ENCODE data around the gene RPS6KA1. TPM values are rescaled to one million over a fixed set of nuclear protein-coding genes. Genes with fewer than 3 reads are reported as not detected.

RPS6KA1 gene
- total RNA-seq (2012; rRNA removed) = 4.2 and 6.3 TPM in 2 replicates
- polyA plus RNA-seq (2012; rRNA removed) = 3.6 and 3.8 TPM in 2 replicates
- 2.7 and 3.6 TPM in 2 replicates for polyA plus RNA-seq (2012; cell fraction: cytosol; rRNA removed)
- 3.0 and 4.7 TPM in 2 replicates for polyA plus RNA-seq (2012; cell fraction: nucleus; rRNA removed; ENCODE audit: low replicate concordance)
- percentile 21 among the genes with signal in this experiment for Bru-seq, nascent RNA
- percentile 23 among the genes with signal in this experiment for BruChase-seq, experiment 1, labeled RNA remaining after a 6-hour chase
- percentile 20 among the genes with signal in this experiment for BruChase-seq, experiment 2, labeled RNA remaining after a 2-hour chase
- long read RNA-seq, partial matches to known transcripts = 0 of 3 reads
- long read RNA-seq, other reads (novel, unspliced or antisense) = 2 of 3 reads

GRCh38 chr1:26529655-26530409 lies at the start of gene RPS6KA1:
TSS of gene RPS6KA1 (plus strand) at chr1:26529761. CDS start at chr1:26529921, 160 bp downstream.
- Histone ChIP-seq H3K4me3 (ENCODE audit: insufficient read depth, low read depth, low read length) (peak within 1 kb of the TSS; percentile 68), H2BK15ac (ENCODE audit: low read depth, low read length) (no peak within 1 kb of the TSS), H2AFZ (replicated peaks; ENCODE audit: low read length, poor library complexity) (peak within 1 kb of the TSS; percentile 92), H2BK5ac (ENCODE audit: low read depth, low read length, poor library complexity, severe bottlenecking) (no peak within 1 kb of the TSS), H3K4me2 (ENCODE audit: low read depth, low read length) (peak within 1 kb of the TSS; percentile 64), H3K9me3 (ENCODE audit: control insufficient read depth, insufficient read depth, low read length) (no peaks in the 10 kb centered on the region), H3K36me3 (ENCODE audit: control insufficient read depth, insufficient read depth, low read length) (no peaks in the 10 kb centered on the region), H2BK120ac (ENCODE audit: low read depth, low read length) (no peak within 1 kb of the TSS), H2BK20ac (ENCODE audit: low read depth, low read length) (no peak within 1 kb of the TSS), H3K56ac (ENCODE audit: extremely low read depth, insufficient read depth, low read length) (0 out of 2 replicates have a peak within 1 kb of the TSS, but pooled peaks have one; percentile 26), H4K91ac (ENCODE audit: insufficient read depth, low read depth, low read length) (no peak within 1 kb of the TSS), H2AK9ac (replicated peaks; ENCODE audit: low read depth, low read length, poor library complexity) (peak within 1 kb of the TSS; percentile 38), H3K79me1 (ENCODE audit: low read depth in 1 of 2, low read length in 2 of 2) (0 out of 4 replicates have a peak, but pooled peaks cover 0 to 6% of the 10 kb centered on the region in 2 experiments), H3K14ac (replicated peaks; ENCODE audit: low read depth, low read length) (peak within 1 kb of the TSS; percentile 78; the same call in 1 of the 2 replicates), H3K4me1 (ENCODE audit: control insufficient read depth, insufficient read depth, low read length) (peaks cover 4% of the 10 kb centered on the region; the same call in 1 of the 2 replicates), H3K27me3 (ENCODE audit: control insufficient read depth, insufficient read depth, low read length) (peaks cover 2% of the 10 kb centered on the region), H3K27ac (ENCODE audit: insufficient read depth, low read length) (no peak within 1 kb of the TSS; the same call in 1 of the 2 replicates), H4K5ac (ENCODE audit: low read depth, low read length) (0 out of 2 replicates have a peak within 1 kb of the TSS, but pooled peaks have one; percentile 6), H4K20me1 (ENCODE audit: insufficient read depth, low read length) (no peaks in the 10 kb centered on the region), H3K9ac (ENCODE audit: low read depth, low read length) (peak within 1 kb of the TSS; percentile 31; the same call in 1 of the 2 replicates), H2AK5ac (ENCODE audit: low read depth, low read length) (no peak within 1 kb of the TSS; the same call in 1 of the 2 replicates), H3K4ac (ENCODE audit: low read depth, low read length) (peak within 1 kb of the TSS; percentile 10; the same call in 1 of the 2 replicates), H3K23ac (ENCODE audit: low read depth, low read length) (0 out of 2 replicates have a peak within 1 kb of the TSS, but pooled peaks have one; percentile 54), H3K9me1 (ENCODE audit: insufficient read depth, low read length) (peaks cover 3% of the 10 kb centered on the region; the same call in 1 of the 2 replicates), H3K18ac (ENCODE audit: low read depth, low read length) (no peak within 1 kb of the TSS), H4K8ac (ENCODE audit: low read depth in 2 of 2, low read length in 2 of 2) (peak within 1 kb of the TSS; percentile 77 to 84; a peak in 3 of 4 replicates)
- BruUV-seq (replicated peaks) = no TSS peak
- peak; percentile 11 for DNase-seq
- peak; percentile 96 for ATAC-seq (ENCODE audit: low read depth)
- WGBS, 2 experiments (ENCODE audit: extremely low coverage in 2 of 2, insufficient read length in 1 of 2) = 3% methylated on average over 17 of the region's 86 CpGs; no CpG with 5 or more reads in 1 of the 2 experiments
- intact Hi-C loops (cut with micrococcal nuclease) (no loop called here), dilution Hi-C loops (cut with HindIII; ENCODE audit: low sequenced_read_pairs, unreplicated experiment) (no loop called here), in situ Hi-C loops (cut with MboI; ENCODE audit: low sequenced_read_pairs) (no loop called here)
- POLR2A ChIA-PET (ENCODE audit: unreplicated experiment) = no interaction called here
- CTCF ChIA-PET = interaction anchor here (1.2 kb wide), 1 partner anchor 9 kb away, joined by 3 read pairs; no protein-coding TSS in a partner anchor
- TF ChIP-seq NFE2L2 (IDR thresholded peaks at IDR 0.05; ENCODE audit: low read depth, low read length) (no peak), POLR2A (IDR thresholded peaks at IDR 0.05; ENCODE audit: low read depth, low read length) (no peak), MAFK (IDR thresholded peaks at IDR 0.05; ENCODE audit: low read depth, low read length) (no peak), CHD1 (IDR thresholded peaks at IDR 0.05; ENCODE audit: low read depth, low read length) (no peak), RCOR1 (IDR thresholded peaks at IDR 0.05; ENCODE audit: insufficient replicate concordance, low read length) (no peak), SMC3 (IDR thresholded peaks at IDR 0.05; ENCODE audit: low read depth, low read length) (no peak), BHLHE40 (IDR thresholded peaks at IDR 0.05; ENCODE audit: low read depth, low read length) (no peak), RAD21 (IDR thresholded peaks at IDR 0.05; ENCODE audit: low read length) (no peak), RFX5 (IDR thresholded peaks at IDR 0.05; ENCODE audit: low read depth, low read length) (no peak), CEBPB (IDR thresholded peaks at IDR 0.05; ENCODE audit: low read depth, low read length) (no peak)
- TF ChIP-seq, protein P1, sequence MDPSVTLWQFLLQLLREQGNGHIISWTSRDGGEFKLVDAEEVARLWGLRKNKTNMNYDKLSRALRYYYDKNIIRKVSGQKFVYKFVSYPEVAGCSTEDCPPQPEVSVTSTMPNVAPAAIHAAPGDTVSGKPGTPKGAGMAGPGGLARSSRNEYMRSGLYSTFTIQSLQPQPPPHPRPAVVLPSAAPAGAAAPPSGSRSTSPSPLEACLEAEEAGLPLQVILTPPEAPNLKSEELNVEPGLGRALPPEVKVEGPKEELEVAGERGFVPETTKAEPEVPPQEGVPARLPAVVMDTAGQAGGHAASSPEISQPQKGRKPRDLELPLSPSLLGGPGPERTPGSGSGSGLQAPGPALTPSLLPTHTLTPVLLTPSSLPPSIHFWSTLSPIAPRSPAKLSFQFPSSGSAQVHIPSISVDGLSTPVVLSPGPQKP (IDR thresholded peaks at IDR 0.05; ENCODE audit: borderline replicate concordance, low read depth, low read length) = no peak
- TF ChIP-seq, protein P2, sequence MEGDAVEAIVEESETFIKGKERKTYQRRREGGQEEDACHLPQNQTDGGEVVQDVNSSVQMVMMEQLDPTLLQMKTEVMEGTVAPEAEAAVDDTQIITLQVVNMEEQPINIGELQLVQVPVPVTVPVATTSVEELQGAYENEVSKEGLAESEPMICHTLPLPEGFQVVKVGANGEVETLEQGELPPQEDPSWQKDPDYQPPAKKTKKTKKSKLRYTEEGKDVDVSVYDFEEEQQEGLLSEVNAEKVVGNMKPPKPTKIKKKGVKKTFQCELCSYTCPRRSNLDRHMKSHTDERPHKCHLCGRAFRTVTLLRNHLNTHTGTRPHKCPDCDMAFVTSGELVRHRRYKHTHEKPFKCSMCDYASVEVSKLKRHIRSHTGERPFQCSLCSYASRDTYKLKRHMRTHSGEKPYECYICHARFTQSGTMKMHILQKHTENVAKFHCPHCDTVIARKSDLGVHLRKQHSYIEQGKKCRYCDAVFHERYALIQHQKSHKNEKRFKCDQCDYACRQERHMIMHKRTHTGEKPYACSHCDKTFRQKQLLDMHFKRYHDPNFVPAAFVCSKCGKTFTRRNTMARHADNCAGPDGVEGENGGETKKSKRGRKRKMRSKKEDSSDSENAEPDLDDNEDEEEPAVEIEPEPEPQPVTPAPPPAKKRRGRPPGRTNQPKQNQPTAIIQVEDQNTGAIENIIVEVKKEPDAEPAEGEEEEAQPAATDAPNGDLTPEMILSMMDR (conservative IDR thresholded peaks at IDR 0.05; ENCODE audit: low read depth, low read length) = no peak
